Stimulated activated CD4-positive, alpha-beta T cell treated with anti-CD3 and anti-CD28 coated beads, Interleukin-12 subunit alpha, Interleukin-12 subunit beta, amount 100 ng/mL, for 48 hours (primary cell): Measurements from ENCODE around the gene CD320.
"Not testable (repeated sequence)": the region's sequence is repeated elsewhere in the genome, so short reads cannot be mapped to it uniquely, and the experiment has no call there.

Source experiments
- DNase-seq, 3 donors: peaks; one replicate each; pipeline ENCODE4 v3.0.0-alpha.2; 2020; ENCODE audit warnings: low read depth in 2 of 3, low spot score in 1 of 3

The CD320 gene

GRCh38 chr19:8333767-8334457 is 25.8 kb upstream of the CD320 start:
- no peak for DNase-seq

GRCh38 chr19:8332976-8333766 is 25.0 kb upstream of the CD320 start:
- DNase-seq: no peak

GRCh38 chr19:8331263-8331845 is 23.2 kb upstream of the CD320 start:
- DNase-seq: no peak

GRCh38 chr19:8329996-8330395 is 21.8 kb upstream of the CD320 start:
- DNase-seq: no peak

- DNase-seq: no peak
Observed at GRCh38 chr19:8325454-8325853, 17.3 kb upstream of the CD320 start.

- DNase-seq: no peak
Observed at GRCh38 chr19:8324186-8325050, 16.3 kb upstream of the CD320 start.

- no peak for DNase-seq
Observed at GRCh38 chr19:8323781-8324185, 15.6 kb upstream of the CD320 start.

GRCh38 chr19:8322638-8322997 is 14.5 kb upstream of the CD320 start:
- no peak for DNase-seq

- DNase-seq: no peak
Observed at GRCh38 chr19:8321986-8322637, 14.0 kb upstream of the CD320 start.

GRCh38 chr19:8321067-8321985 is 13.2 kb upstream of the CD320 start, which contains the start of the genes NDUFA7 and RPS28:
TSS of gene NDUFA7 (minus strand) at chr19:8321375. CDS start at chr19:8321358, 17 bp downstream.
TSS of gene RPS28 (plus strand) at chr19:8321496. CDS start at chr19:8321531, 35 bp downstream.
- DNase-seq: peak; percentile 93 to 97 (median 96)

- DNase-seq: no peak
Observed at GRCh38 chr19:8320564-8321066, 12.5 kb upstream of the CD320 start.

- DNase-seq: no peak
Observed at GRCh38 chr19:8319807-8320520, 11.8 kb upstream of the CD320 start.

GRCh38 chr19:8318835-8319234 is 10.7 kb upstream of the CD320 start:
- not testable (repeated sequence) for DNase-seq

- DNase-seq: no peak
Observed at GRCh38 chr19:8316351-8317125, 8.4 kb upstream of the CD320 start.

GRCh38 chr19:8314981-8315640 is 7.0 kb upstream of the CD320 start:
- not testable (repeated sequence) for DNase-seq

GRCh38 chr19:8311461-8312260 is 3.5 kb upstream of the CD320 start:
- no peak for DNase-seq
